HCT116 (cell line): ENCODE data around the gene DAAM1. TPM values are rescaled to one million over a fixed set of nuclear protein-coding genes. Genes with fewer than 3 reads are reported as not detected.

Source experiments
- ATAC-seq: fragments of 200-7000 bp; cut with Tn5 transposase; 2 replicates; pipeline ENCODE4 v1.9.1; 2020; ENCODE audit warnings: mild to moderate bottlenecking, moderate library complexity
- BruUV-seq: library from RNA; stranded (reverse); fragments of 400-500 nt; replicated peaks from 2 replicates; lab custom pipeline; 2021; lab: Mats Ljungman, UMichigan
- CTCF ChIA-PET: fragments of 300-600 bp; sonication (Branson Sonifier 250); formaldehyde crosslinking; loops from one replicate; lab custom pipeline; 2021; ENCODE audit warnings: antibody characterized with exemption; lab: Charles Lee
- POLR2A ChIA-PET: fragments of 300-600, 350-600 bp; sonication (Branson Sonifier 250); formaldehyde crosslinking; loops from one replicate; lab custom pipeline; 2021; ENCODE audit warnings: antibody characterized with exemption; lab: Charles Lee
- RAD21 ChIA-PET, 2 experiments: fragments of 300-600 bp; sonication (Branson Sonifier 250); formaldehyde crosslinking; loops; one replicate each; lab custom pipeline; 2023; ENCODE audit warnings: low total read pairs in 2 of 2; ENCODE audit not compliant: uncharacterized antibody in 2 of 2, unreplicated experiment in 2 of 2, low non-redundant PET in 1 of 2; lab: Charles Lee
- DNase-seq: peaks from one replicate; pipeline ENCODE4 v3.0.0-alpha.2; 2010; ENCODE audit warnings: low read depth, low spot score
- H2AFZ ChIP-seq: fragments of 200-600 bp; shearing (Covaris generic), sonication (generic); 2 replicates; pipeline ENCODE4 v1.6.1; 2017; ENCODE audit warnings: low read depth, mixed run types, mixed read lengths, antibody characterized with exemption, low read length; ENCODE audit not compliant: poor library complexity, severe bottlenecking
- H3K27ac ChIP-seq: 2 replicates; pipeline ENCODE4 v1.5.1; 2012; ENCODE audit warnings: low read depth, low read length
- H3K27me3 ChIP-seq: fragments of 200-600 bp; sonication (generic); 2 replicates; pipeline ENCODE4 v1.6.1; 2016; ENCODE audit warnings: mixed run types, low read length, mixed read lengths; ENCODE audit not compliant: insufficient read depth
- H3K36me3 ChIP-seq, 2 experiments: fragments of 200-500 bp in 1 of 2; fragments of 200-600 bp in 1 of 2; sonication (Bioruptor generic) in 1 of 2; sonication (generic) in 1 of 2; 2 replicates each; pipeline versions ENCODE4 v1.5.1 to v1.6.1; 2014 to 2016; ENCODE audit warnings: low read length in 2 of 2, inconsistent platforms in 1 of 2, mixed read lengths in 1 of 2, mixed run types in 1 of 2; ENCODE audit not compliant: insufficient read depth in 2 of 2, control insufficient read depth in 1 of 2
- H3K4me1 ChIP-seq, 2 experiments: fragments of 200-600 bp in 1 of 2; sonication (generic) in 1 of 2; 2 replicates each; pipeline versions ENCODE4 v1.5.1 to v1.6.1; 2012 to 2017; ENCODE audit warnings: low read length in 2 of 2, inconsistent platforms in 1 of 2, mild to moderate bottlenecking in 1 of 2, mixed read lengths in 1 of 2, mixed run types in 1 of 2, moderate library complexity in 1 of 2; ENCODE audit not compliant: insufficient read depth in 2 of 2, control insufficient read depth in 1 of 2
- H3K4me2 ChIP-seq: fragments of 200-600 bp; sonication (generic); 2 replicates; pipeline ENCODE4 v1.6.1; 2017; ENCODE audit warnings: mixed run types, low read length, mixed read lengths
- H3K4me3 ChIP-seq, 2 experiments: fragments of 200-600 bp in 1 of 2; sonication (generic) in 1 of 2; replicated peaks in 1 of 2; 2 replicates each; pipeline ENCODE4 v1.5.1; 2011 to 2016; ENCODE audit warnings: low read length in 2 of 2, control low read depth in 1 of 2, low read depth in 1 of 2, mild to moderate bottlenecking in 1 of 2, mixed read lengths in 1 of 2, mixed run types in 1 of 2
- H3K79me2 ChIP-seq: fragments of 200-600 bp; sonication (generic); 2 replicates; pipeline ENCODE4 v1.6.1; 2017; ENCODE audit warnings: mild to moderate bottlenecking, mixed run types, low read length, moderate library complexity, mixed read lengths; ENCODE audit not compliant: insufficient read depth
- H3K9ac ChIP-seq: fragments of 200-600 bp; sonication (generic); 2 replicates; pipeline ENCODE4 v1.6.1; 2016; ENCODE audit warnings: low read length, mixed read lengths
- H3K9me2 ChIP-seq: fragments of 200-600 bp; sonication (generic), shearing (Covaris generic); 2 replicates; pipeline ENCODE4 v1.6.1; 2017; ENCODE audit warnings: mixed run types, mild to moderate bottlenecking, moderate library complexity; ENCODE audit not compliant: insufficient read depth
- H3K9me3 ChIP-seq, 2 experiments: fragments of 200-500 bp in 1 of 2; fragments of 200-600 bp in 1 of 2; sonication (Bioruptor generic) in 1 of 2; sonication (generic) in 1 of 2; 2 replicates each; pipeline ENCODE4 v1.6.1; 2014 to 2017; ENCODE audit warnings: low read length in 2 of 2, mixed read lengths in 2 of 2, inconsistent platforms in 1 of 2, low read depth in 1 of 2, mild to moderate bottlenecking in 1 of 2, mixed run types in 1 of 2, moderate library complexity in 1 of 2; ENCODE audit not compliant: control insufficient read depth in 1 of 2, insufficient read depth in 1 of 2
- H4K20me1 ChIP-seq: fragments of 200-600 bp; sonication (generic), shearing (Covaris generic); 2 replicates; pipeline ENCODE4 v1.6.1; 2017; ENCODE audit warnings: mixed run types, mild to moderate bottlenecking, moderate library complexity; ENCODE audit not compliant: insufficient read depth
- CBX3 ChIP-seq: IDR thresholded peaks from 2 replicates; pipeline ENCODE4 v1.6.1; 2012; ENCODE audit warnings: low read depth
- EGR1 ChIP-seq: IDR thresholded peaks from 2 replicates; pipeline ENCODE4 v1.6.1; 2012; ENCODE audit warnings: low read depth
- EZH2 ChIP-seq: fragments of 200-600 bp; sonication (generic); IDR thresholded peaks from 2 replicates; pipeline ENCODE4 v1.6.1; 2017; ENCODE audit warnings: antibody characterized with exemption, mixed run types
- EZH2phosphoT487 ChIP-seq: fragments of 200-600 bp; IDR thresholded peaks from 2 replicates; pipeline ENCODE4 v1.6.1; 2018; ENCODE audit warnings: antibody characterized with exemption, borderline replicate concordance
- FOSL1 ChIP-seq: IDR thresholded peaks from 2 replicates; pipeline ENCODE4 v1.6.1; 2012; ENCODE audit warnings: low read depth
- JUND ChIP-seq: IDR thresholded peaks from 2 replicates; pipeline ENCODE4 v1.6.1; 2012
- POLR2AphosphoS5 ChIP-seq: IDR thresholded peaks from 2 replicates; pipeline ENCODE4 v1.6.1; 2011; ENCODE audit warnings: mild to moderate bottlenecking, low read depth, low read length, moderate library complexity
- RAD21 ChIP-seq: IDR thresholded peaks from 2 replicates; pipeline ENCODE4 v1.6.1; 2012; ENCODE audit warnings: low read depth, mild to moderate bottlenecking
- SIN3A ChIP-seq: IDR thresholded peaks from 2 replicates; pipeline ENCODE4 v1.6.1; 2012; ENCODE audit warnings: low read depth
- SP1 ChIP-seq: IDR thresholded peaks from 2 replicates; pipeline ENCODE4 v1.6.1; 2012; ENCODE audit warnings: low read depth
- SRF ChIP-seq: IDR thresholded peaks from 2 replicates; pipeline ENCODE4 v1.6.1; 2012; ENCODE audit warnings: low read depth
- TCF7L2 ChIP-seq: IDR thresholded peaks from 2 replicates; pipeline ENCODE4 v1.7.0; 2011; ENCODE audit warnings: borderline replicate concordance, inconsistent platforms; ENCODE audit not compliant: insufficient read depth, insufficient read length; ENCODE audit errors: extremely low read depth
- YY1 ChIP-seq: IDR thresholded peaks from 2 replicates; pipeline ENCODE4 v1.6.1; 2011; ENCODE audit warnings: low read length, low read depth, moderate library complexity, mild to moderate bottlenecking; ENCODE audit not compliant: insufficient replicate concordance; ENCODE audit errors: extremely low read depth
- ZFX ChIP-seq: fragments of 450-650 bp; IDR thresholded peaks from 2 replicates; pipeline ENCODE4 v1.6.1; 2017
- ZNF274 ChIP-seq: fragments of 200-500 bp; sonication (Bioruptor generic); IDR thresholded peaks from 2 replicates; pipeline ENCODE4 v1.6.1; 2014; ENCODE audit warnings: mild to moderate bottlenecking, low read depth, low read length, inconsistent platforms
- intact Hi-C: fragments of 100-400 bp; cut with micrococcal nuclease; formaldehyde crosslinking; loops from 2 replicates; pipeline ENCODE4 v1.10.0; 2022
- total RNA-seq: library from RNA; stranded (reverse); gene quantifications from one replicate; pipeline ENCODE4 v1.2.1, GENCODE V29; 2021; ENCODE audit not compliant: unreplicated experiment
- TF ChIP-seq, protein P1 (sequence below): IDR thresholded peaks from 2 replicates; pipeline ENCODE4 v1.6.1; 2012
- TF ChIP-seq, protein P2 (sequence below): IDR thresholded peaks from 2 replicates; pipeline ENCODE4 v1.6.1; 2011; ENCODE audit warnings: mild to moderate bottlenecking, low read length, moderate library complexity; ENCODE audit not compliant: insufficient replicate concordance; ENCODE audit errors: extremely low read depth
- TF ChIP-seq, protein P3 (sequence below): IDR thresholded peaks from 2 replicates; pipeline ENCODE4 v1.6.1; 2012
- TF ChIP-seq, protein P4 (sequence below), 3 experiments: fragments of 200-600 bp in 1 of 3; sonication (generic) in 1 of 3; IDR thresholded peaks in 2 of 3; conservative IDR thresholded peaks in 1 of 3; 2 replicates each; pipeline ENCODE4 v1.5.1; 2012 to 2017; ENCODE audit warnings: low read depth in 2 of 3, low read length in 2 of 3, antibody characterized with exemption in 1 of 3, borderline replicate concordance in 1 of 3, control low read depth in 1 of 3, mild to moderate bottlenecking in 1 of 3, mixed read lengths in 1 of 3, mixed run types in 1 of 3, moderate library complexity in 1 of 3; ENCODE audit not compliant: insufficient read depth in 1 of 3

Gene DAAM1
- total RNA-seq, 1 experiment from 2014 or later: 10.7 TPM

DNA sequence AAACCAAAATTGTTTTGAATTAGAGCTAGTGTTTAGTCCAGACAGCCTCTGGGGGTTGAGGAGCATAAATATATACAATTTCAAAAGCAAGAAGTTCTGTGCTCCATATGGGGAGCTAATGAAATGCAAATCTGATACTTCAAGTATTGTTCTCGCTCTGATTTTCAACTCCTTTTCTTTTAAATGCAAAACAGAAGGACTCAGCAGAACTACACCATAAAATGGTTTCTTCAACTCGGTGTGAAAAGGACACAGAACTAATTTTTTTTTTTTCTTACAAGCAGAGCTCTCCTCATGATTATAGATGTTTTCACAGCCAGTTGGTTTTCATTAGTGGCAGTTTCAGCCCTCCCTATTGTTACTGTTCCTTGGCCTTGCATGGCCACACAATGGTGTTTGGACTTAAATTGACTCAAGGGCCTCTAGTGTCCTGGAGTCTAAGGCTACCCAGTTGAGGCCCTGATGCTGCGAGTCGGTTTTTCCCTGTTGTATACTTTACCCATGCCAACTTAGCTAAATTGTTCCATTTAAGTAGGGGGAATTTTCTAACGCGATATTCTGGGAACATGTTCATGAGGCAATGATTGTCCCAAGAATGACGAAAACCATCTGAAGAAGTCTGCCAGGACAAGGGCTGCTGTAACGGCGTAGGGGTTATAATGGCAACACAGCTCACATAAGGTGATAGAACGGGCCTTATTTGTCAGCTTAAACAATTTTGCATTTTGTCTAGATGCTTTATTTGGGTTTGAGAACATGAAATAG, 156.4 kb downstream of the DAAM1 start:
- TF ChIP-seq ZFX (no peak), RAD21 (no peak), SP1 (no peak), CBX3 (no peak), EGR1 (no peak), ZNF274 (no peak), EZH2 (no peak), TCF7L2 (no peak), POLR2AphosphoS5 (no peak), JUND (no peak), YY1 (no peak), SRF (no peak), SIN3A (no peak), FOSL1 (no peak), EZH2phosphoT487 (no peak)
- TF ChIP-seq, protein P1, sequence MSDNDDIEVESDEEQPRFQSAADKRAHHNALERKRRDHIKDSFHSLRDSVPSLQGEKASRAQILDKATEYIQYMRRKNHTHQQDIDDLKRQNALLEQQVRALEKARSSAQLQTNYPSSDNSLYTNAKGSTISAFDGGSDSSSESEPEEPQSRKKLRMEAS: no peak
- TF ChIP-seq, protein P2, sequence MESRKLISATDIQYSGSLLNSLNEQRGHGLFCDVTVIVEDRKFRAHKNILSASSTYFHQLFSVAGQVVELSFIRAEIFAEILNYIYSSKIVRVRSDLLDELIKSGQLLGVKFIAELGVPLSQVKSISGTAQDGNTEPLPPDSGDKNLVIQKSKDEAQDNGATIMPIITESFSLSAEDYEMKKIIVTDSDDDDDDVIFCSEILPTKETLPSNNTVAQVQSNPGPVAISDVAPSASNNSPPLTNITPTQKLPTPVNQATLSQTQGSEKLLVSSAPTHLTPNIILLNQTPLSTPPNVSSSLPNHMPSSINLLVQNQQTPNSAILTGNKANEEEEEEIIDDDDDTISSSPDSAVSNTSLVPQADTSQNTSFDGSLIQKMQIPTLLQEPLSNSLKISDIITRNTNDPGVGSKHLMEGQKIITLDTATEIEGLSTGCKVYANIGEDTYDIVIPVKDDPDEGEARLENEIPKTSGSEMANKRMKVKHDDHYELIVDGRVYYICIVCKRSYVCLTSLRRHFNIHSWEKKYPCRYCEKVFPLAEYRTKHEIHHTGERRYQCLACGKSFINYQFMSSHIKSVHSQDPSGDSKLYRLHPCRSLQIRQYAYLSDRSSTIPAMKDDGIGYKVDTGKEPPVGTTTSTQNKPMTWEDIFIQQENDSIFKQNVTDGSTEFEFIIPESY: no peak
- TF ChIP-seq, protein P3, sequence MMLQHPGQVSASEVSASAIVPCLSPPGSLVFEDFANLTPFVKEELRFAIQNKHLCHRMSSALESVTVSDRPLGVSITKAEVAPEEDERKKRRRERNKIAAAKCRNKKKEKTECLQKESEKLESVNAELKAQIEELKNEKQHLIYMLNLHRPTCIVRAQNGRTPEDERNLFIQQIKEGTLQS: no peak
- TF ChIP-seq, protein P4, sequence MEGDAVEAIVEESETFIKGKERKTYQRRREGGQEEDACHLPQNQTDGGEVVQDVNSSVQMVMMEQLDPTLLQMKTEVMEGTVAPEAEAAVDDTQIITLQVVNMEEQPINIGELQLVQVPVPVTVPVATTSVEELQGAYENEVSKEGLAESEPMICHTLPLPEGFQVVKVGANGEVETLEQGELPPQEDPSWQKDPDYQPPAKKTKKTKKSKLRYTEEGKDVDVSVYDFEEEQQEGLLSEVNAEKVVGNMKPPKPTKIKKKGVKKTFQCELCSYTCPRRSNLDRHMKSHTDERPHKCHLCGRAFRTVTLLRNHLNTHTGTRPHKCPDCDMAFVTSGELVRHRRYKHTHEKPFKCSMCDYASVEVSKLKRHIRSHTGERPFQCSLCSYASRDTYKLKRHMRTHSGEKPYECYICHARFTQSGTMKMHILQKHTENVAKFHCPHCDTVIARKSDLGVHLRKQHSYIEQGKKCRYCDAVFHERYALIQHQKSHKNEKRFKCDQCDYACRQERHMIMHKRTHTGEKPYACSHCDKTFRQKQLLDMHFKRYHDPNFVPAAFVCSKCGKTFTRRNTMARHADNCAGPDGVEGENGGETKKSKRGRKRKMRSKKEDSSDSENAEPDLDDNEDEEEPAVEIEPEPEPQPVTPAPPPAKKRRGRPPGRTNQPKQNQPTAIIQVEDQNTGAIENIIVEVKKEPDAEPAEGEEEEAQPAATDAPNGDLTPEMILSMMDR (IDR thresholded peaks at IDR 0.05 in 2 of 3, conservative IDR thresholded peaks at IDR 0.05 in 1 of 3; ENCODE audit: borderline replicate concordance in 1 of 3, insufficient read depth in 1 of 3, low read depth in 2 of 3, low read length in 2 of 3): no peak
- Histone ChIP-seq H3K27ac (no peak overlapping the region), H3K27me3 (no peaks in the 10 kb centered on the region), H3K36me3 (no peaks in the 10 kb centered on the region), H4K20me1 (no peaks in the 10 kb centered on the region), H3K4me1 (peaks cover 25 to 30% of the 10 kb centered on the region in 2 experiments), H3K9me2 (no peaks in the 10 kb centered on the region), H3K4me3 (no peak overlapping the region), H3K4me2 (no peak overlapping the region), H2AFZ (no peak overlapping the region), H3K9me3 (no peaks in the 10 kb centered on the region), H3K79me2 (no peaks in the 10 kb centered on the region), H3K9ac (no peak overlapping the region)
- RAD21 ChIA-PET: no interaction called here
- no peak for ATAC-seq
- BruUV-seq: no TSS peak
- no peak for DNase-seq
- intact Hi-C loops: no loop called here
- CTCF ChIA-PET: no interaction called here
- POLR2A ChIA-PET: no interaction called here
